GM18526 (cell line): Measurements from ENCODE around the gene TMTC1.

Experiments
- POLR2A ChIP-seq: IDR thresholded peaks from 3 replicates; pipeline ENCODE4 v1.6.1; 2011; ENCODE audit not compliant: insufficient read length; ENCODE audit errors: extremely low read depth

TMTC1 gene

DNA sequence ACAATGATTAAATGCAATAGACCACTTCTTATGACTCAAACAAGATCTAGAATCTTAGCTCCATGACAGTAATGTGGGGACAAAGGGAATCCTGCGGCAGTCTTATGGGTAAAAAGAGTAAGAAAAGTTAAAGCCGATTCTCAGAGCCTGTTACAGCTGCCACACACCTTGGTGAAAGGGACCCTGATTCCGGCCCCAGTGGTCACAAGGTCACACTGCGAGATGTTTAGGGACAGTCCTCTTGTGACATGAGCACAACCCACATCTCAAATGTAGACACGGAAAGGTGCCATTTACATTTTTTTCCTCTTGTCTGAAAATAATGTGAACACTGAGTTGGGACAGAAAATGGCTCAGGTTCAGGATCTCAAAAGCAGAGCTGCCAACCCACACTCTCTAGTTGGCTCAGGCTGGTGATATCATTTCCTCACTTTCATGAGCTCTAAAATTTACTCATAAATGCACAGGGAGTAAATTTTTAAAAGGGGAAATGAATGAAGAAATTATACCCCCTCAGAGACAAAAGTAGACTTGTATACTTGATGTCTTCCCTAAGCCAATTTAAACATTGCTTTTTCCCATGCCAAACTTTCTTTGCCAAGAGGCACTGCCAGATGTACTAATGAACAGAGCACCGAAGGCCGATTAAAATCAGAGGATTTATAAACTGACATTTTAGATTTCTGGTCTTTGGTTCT lies 173.1 kb downstream of the TMTC1 start:
- TF ChIP-seq POLR2A, result no peak

- TF ChIP-seq POLR2A, result no peak
Observed at GRCh38 chr12:29609431-29610215, 174.1 kb downstream of the TMTC1 start.

- TF ChIP-seq POLR2A, result no peak
Observed at GRCh38 chr12:29608581-29608980, 175.2 kb downstream of the TMTC1 start.

GRCh38 chr12:29599381-29599780 lies 184.4 kb downstream of the TMTC1 start:
- TF ChIP-seq POLR2A, result no peak

DNA sequence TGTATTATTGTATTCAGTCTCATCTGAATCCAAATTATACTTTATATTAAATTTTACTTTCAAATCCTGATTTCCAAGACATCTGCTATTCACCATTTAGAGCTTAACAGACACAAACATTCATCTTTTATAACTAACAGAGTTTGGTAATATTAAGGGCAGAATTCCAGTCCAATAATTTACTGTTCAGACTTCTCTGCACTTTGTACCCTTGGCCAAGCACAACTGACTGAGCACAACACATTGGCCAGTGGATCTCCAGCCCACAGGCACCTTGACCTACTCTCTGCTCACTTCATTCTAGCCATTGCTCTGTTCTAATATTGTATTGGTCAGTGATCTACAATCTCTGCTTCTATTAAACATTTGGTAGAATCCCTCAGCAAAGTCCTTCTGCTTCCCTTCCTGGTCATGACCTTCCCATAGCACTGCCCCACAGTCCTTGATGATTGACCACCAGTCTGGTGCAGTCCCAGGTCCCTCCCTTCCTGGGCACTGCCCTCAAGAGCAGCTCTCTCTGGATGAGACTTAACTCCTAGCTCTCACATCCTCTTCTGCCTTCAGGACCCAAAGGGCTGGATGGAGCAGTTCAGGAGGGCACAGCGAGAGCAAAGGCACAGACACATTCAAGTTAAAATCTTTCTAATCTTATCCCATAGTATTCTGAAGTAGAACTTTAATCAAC lies 188.5 kb downstream of the TMTC1 start:
- no peak for TF ChIP-seq POLR2A

- no peak for TF ChIP-seq POLR2A
Observed at GRCh38 chr12:29593001-29593400, 190.7 kb downstream of the TMTC1 start.

GRCh38 chr12:29591140-29592020 lies 192.4 kb downstream of the TMTC1 start:
- no peak for TF ChIP-seq POLR2A

DNA sequence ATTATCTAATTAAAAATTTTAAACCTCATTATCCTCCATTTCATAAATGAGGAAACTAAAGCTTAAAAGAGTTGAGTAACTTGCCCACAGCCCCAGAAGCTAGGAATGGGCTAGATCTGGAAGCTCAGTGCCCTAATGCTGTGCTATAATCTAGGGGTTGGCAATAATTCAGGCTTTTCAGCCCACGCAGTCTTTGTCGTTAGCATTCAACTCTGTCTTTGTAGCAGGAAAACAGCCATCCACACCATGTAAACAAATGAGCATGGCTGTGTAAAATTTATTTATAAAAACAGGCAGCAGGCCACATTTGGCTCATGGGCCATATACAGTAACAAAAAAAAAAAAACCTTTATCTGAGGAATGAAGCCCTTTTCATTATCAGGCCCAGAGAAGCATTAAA lies 193.9 kb downstream of the TMTC1 start:
- TF ChIP-seq POLR2A, result no peak

DNA sequence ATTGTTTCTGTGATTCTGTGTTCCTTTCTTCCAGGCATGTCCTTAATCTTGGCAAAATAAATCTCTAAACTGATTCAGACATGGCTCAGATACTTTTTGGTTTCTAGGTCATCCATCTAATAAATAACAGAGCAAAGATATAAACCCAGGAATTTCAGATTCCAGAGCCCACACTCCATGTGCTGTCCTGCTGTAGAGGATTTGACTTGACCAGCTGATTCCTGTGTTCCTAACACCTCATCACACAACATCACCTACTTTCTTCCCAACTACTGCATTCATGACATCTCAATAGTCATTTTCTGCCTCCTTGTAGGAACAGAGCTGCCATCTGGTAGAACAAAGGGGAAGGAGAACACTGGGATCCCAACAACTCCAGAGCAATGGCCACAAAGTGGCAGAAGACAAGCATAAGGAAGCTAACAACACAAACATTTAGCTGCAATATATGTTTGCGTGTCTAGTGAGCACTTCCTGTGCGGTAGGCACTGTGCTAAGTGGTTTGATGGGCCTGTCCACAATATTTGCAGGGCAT lies 194.4 kb downstream of the TMTC1 start:
- no peak for TF ChIP-seq POLR2A

DNA sequence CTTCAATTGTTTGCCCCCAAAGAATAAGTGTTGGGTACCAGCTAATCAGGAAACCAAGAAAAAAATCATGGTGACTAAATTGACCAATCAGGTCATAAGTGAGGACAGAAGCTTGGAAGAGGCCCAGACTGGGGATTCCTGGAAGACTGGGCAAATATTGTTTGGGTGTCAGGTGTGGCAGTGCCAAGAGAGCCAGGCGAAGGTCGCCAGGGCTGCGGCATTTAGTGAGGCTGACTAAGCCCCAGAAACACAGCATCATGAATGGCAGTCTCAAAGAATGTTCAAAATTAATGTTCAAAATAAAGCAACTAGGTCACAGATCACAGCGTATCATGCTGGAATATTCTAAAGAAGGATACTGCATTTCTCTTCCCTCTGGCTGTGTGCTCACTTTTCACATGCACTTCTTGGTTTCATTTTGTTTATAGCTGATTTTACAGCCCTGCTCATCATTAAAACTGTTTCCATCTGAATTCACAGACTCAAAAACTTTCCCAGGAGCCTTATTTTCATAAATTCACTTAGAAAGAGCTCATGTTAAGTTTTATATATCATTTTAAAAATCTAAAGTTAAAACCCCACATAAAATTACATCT lies 201.0 kb downstream of the TMTC1 start:
- no peak for TF ChIP-seq POLR2A

DNA sequence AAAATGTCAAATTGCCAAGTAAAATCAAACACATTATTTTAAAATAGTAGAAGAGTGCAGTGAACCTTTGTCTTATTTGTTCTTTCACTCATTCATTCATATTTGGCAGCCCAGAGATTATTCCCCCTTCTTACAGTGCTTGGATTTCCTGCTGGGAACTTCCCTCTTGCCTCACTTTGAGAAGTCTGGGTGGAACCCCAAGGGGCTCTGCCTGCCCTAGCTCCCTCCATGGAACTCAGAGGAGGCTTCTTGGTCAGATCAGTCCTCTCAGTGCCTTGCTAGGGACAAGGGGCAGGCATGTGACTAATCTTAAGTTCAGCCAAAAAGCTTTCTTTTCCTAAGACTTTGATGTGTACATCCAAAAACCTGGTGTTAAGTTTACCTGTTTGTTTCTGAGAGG lies 201.6 kb downstream of the TMTC1 start:
- no peak for TF ChIP-seq POLR2A

DNA sequence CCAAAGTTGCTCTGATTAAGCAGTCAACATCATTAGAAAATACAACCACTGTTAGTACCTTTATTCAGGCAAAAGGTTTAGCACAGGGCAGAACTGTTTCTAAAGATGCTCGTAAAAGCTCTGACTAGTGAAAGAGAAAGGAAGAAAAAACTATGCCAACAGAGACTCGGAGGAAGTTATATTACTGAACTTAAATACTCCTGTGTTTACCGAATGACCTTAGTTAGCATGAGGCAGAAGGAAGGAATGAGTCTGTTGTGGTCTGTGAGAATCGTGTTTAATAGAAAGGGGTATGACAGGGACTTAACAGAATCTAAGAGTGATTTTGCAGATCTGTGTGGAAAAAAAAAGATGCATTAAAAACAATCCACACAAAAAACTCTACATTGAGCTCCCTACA lies 202.1 kb downstream of the TMTC1 start:
- no peak for TF ChIP-seq POLR2A

DNA sequence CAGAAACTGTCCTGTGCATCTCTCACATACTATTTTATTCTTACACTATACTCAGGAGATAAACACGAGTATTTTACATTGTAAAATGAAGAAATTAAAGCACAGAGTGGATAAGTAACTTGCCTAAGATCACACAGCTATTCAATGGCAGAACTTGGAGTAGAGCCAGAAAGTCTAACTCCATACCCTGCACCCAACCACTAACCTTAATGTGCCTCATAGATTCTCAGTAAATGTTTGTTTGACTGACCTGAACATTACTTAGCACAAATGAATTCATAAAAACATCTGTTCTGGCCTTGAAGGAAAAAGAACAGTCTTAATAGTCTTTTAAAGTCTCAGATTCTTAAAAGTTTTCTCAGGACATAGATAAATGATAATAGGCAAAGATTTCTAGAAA lies 202.8 kb downstream of the TMTC1 start:
- no peak for TF ChIP-seq POLR2A

GRCh38 chr12:29578731-29579130 lies 205.0 kb downstream of the TMTC1 start:
- no peak for TF ChIP-seq POLR2A
